ENCODE measurements around the gene HTT. TPM values are rescaled to one million over a fixed set of nuclear protein-coding genes. Genes with fewer than 3 reads are reported as not detected.

HTT gene
- total and polyA plus RNA-seq, 10 of the 15 experiments (the other 5 are each of a cell fraction or from before 2014, with no cell fraction given) = 3.3 to 113 (median 43.3) TPM

- Histone ChIP-seq H3K4me1 (ENCODE audit: control insufficient read depth, insufficient read depth, low read length) (peaks cover 25% of the 10 kb centered on the region), H3K4me2 (ENCODE audit: control insufficient read depth, insufficient read depth) (no peak overlapping the region), H3K27me3 (replicated peaks in 1 of 2; ENCODE audit: control insufficient read depth in 2 of 2, insufficient read depth in 2 of 2, low read length in 1 of 2) (peaks cover 2 to 4% of the 10 kb centered on the region in 2 experiments; a peak in 2 of 4 replicates), H2AFZ (ENCODE audit: control insufficient read depth, low read depth, low read length) (no peak overlapping the region), H3K9me3 (replicated peaks; ENCODE audit: control insufficient read depth, insufficient read depth, low read length) (no peaks in the 10 kb centered on the region; the same call in 2 of the 3 replicates), H3K36me3 (ENCODE audit: control insufficient read depth in 2 of 2, insufficient read depth in 2 of 2, low read length in 1 of 2) (no peaks in the 10 kb centered on the region), H4K20me1 (ENCODE audit: control insufficient read depth, insufficient read depth) (no peaks in the 10 kb centered on the region), H3K79me2 (ENCODE audit: control insufficient read depth, insufficient read depth, low read length) (no peaks in the 10 kb centered on the region), H3K4me3 (no peak overlapping the region), H3K27ac (ENCODE audit: control insufficient read depth, insufficient read depth) (no peak overlapping the region), H3K9ac (ENCODE audit: control insufficient read depth, insufficient read depth, low read length) (no peak overlapping the region)
- no peak for TF ChIP-seq NFIC (IDR thresholded peaks at IDR 0.05; ENCODE audit: low read depth, low read length)
- TF ChIP-seq POLR2AphosphoS2 (IDR thresholded peaks at IDR 0.05; ENCODE audit: low read depth, low read length) = no peak
- TF ChIP-seq ZSCAN29 (IDR thresholded peaks at IDR 0.05) = no peak
- TF ChIP-seq MEF2B (IDR thresholded peaks at IDR 0.05; ENCODE audit: partially characterized antibody, poor library complexity, severe bottlenecking) = no peak
- no peak for TF ChIP-seq TARDBP (IDR thresholded peaks at IDR 0.05; ENCODE audit: borderline replicate concordance)
- TF ChIP-seq TBL1XR1 (IDR thresholded peaks at IDR 0.05; ENCODE audit: low read depth, low read length) = no peak
- ChIA-PET CTCF (interaction anchor here (1.0 to 1.5 kb wide), 4 partner anchors 14 to 67 kb away, joined by 3 to 4 read pairs (median 4); no protein-coding TSS in a partner anchor), RAD21 (ENCODE audit: unreplicated experiment) (no interaction called here), SMC1A (ENCODE audit: uncharacterized antibody, unreplicated experiment) (interaction anchor here (0.6 to 1.7 kb wide), 2 partner anchors 59 to 182 kb away, joined by 3 to 5 read pairs; no protein-coding TSS in a partner anchor), POLR2A (interaction anchor here (0.5 kb wide), 1 partner anchor 768 kb away, joined by 3 read pairs; no protein-coding TSS in a partner anchor)
- in situ Hi-C loops (cut with MboI) (no loop called here), intact Hi-C loops (cut with micrococcal nuclease; ENCODE audit: unreplicated experiment) (no loop called here)
- 70% methylated on average over 14 of the region's 14 CpGs for WGBS (ENCODE audit: insufficient coverage, insufficient replicate concordance, low lambda C conversion rate, missing lambda C conversion rate)
- no TSS peak for BruUV-seq (replicated peaks)
- FAIRE-seq (no peak), ATAC-seq (no peak), DNase-seq (ENCODE audit: low read depth, low spot score) (no peak)
Measured at GRCh38 chr4:3287271-3287971, 212.9 kb downstream of the HTT start.

- intact Hi-C loops (cut with micrococcal nuclease; ENCODE audit: unreplicated experiment) = no loop called here
- no peaks in the 10 kb centered on the region for H3K79me2 ChIP-seq (ENCODE audit: control insufficient read depth, insufficient read depth, low read length)
- no peak overlapping the region for H3K4me2 ChIP-seq (ENCODE audit: control insufficient read depth, insufficient read depth)
- no peaks in the 10 kb centered on the region for H4K20me1 ChIP-seq (ENCODE audit: control insufficient read depth, insufficient read depth)
- peaks cover 25% of the 10 kb centered on the region for H3K4me1 ChIP-seq (ENCODE audit: control insufficient read depth, insufficient read depth, low read length)
- H3K27me3 ChIP-seq (replicated peaks in 1 of 2; ENCODE audit: control insufficient read depth in 2 of 2, insufficient read depth in 2 of 2, low read length in 1 of 2) = peaks cover 2 to 4% of the 10 kb centered on the region in 2 experiments; a peak in 2 of 4 replicates
- ChIA-PET POLR2A (no interaction called here), RAD21 (ENCODE audit: unreplicated experiment) (no interaction called here), SMC1A (ENCODE audit: uncharacterized antibody, unreplicated experiment) (no interaction called here), CTCF (interaction anchor here (1.0 kb wide), 1 partner anchor 15 kb away, joined by 3 read pairs; no protein-coding TSS in a partner anchor)
- no peak overlapping the region for H3K9ac ChIP-seq (ENCODE audit: control insufficient read depth, insufficient read depth, low read length)
- H3K36me3 ChIP-seq (ENCODE audit: control insufficient read depth in 2 of 2, insufficient read depth in 2 of 2, low read length in 1 of 2) = no peaks in the 10 kb centered on the region
- 77% methylated on average over 24 of the region's 24 CpGs for WGBS (ENCODE audit: insufficient coverage, insufficient replicate concordance, low lambda C conversion rate, missing lambda C conversion rate)
- no peak overlapping the region for H2AFZ ChIP-seq (ENCODE audit: control insufficient read depth, low read depth, low read length)
- no peak for ATAC-seq
- H3K9me3 ChIP-seq (replicated peaks; ENCODE audit: control insufficient read depth, insufficient read depth, low read length) = no peaks in the 10 kb centered on the region; the same call in 2 of the 3 replicates
- in situ Hi-C loops (cut with MboI) = no loop called here
- FAIRE-seq = no peak
- DNase-seq (ENCODE audit: low read depth, low spot score) = no peak
- H3K4me3 ChIP-seq = no peak overlapping the region
- H3K27ac ChIP-seq (ENCODE audit: control insufficient read depth, insufficient read depth) = no peak overlapping the region
- no TSS peak for BruUV-seq (replicated peaks)
- TF ChIP-seq ZBTB11 (CRISPR knock-in tag; IDR thresholded peaks at IDR 0.05) = no peak
- no peak for TF ChIP-seq PAX5 (IDR thresholded peaks at IDR 0.05; ENCODE audit: borderline replicate concordance, low read depth, low read length)
- no peak for TF ChIP-seq ZSCAN29 (IDR thresholded peaks at IDR 0.05)
- TF ChIP-seq E4F1 (IDR thresholded peaks at IDR 0.05; ENCODE audit: borderline replicate concordance, partially characterized antibody) = no peak
Measured at GRCh38 chr4:3287972-3288570, 213.6 kb downstream of the HTT start.

Data from GM12878 (cell line).